ENCODE results near the gene ASIC3.

The ASIC3 gene

DNA sequence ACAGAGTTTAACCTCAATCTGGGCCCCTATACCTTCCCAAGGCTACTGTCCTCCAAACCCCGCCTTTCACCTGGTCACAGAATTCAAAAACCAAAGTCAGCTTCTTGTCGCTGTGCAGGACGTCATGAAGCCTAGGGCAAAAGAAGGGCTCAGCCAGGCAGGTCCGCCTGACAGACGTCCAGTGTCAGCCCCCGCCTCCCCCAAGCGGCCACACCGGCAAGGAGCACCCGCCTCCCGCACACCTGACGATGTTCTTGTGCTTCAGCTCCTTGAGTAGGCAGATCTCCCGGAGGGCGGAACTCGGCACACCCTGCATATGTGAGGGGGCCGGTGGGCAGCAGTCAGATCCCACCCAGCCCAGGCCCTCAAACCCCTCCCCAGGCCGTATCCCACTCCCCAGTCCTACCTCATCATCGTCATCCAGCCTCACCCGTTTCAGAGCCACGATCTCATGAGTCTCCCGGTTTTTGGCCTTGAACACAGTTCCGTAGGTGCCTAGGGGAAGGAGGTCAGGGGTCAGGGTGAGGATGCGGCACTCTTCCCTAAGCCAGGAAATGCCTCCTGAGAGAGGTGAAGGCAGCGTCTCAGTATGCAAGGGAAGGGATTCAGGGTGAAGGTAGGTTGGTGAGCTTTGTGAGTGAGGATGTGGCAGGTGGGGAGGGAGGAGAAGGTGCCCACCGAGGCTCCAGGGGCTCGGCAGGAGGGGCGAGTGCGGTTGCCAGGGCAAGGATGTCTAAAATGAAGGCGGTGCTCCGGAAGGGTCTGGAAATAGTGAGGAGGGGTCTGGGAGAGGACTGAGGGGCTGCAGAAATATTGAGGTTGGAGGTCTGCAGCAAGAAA lies 8.6 kb downstream of the ASIC3 start:
- DNase-seq (ENCODE audit: low read depth in 2 of 2), result no peak

DNA sequence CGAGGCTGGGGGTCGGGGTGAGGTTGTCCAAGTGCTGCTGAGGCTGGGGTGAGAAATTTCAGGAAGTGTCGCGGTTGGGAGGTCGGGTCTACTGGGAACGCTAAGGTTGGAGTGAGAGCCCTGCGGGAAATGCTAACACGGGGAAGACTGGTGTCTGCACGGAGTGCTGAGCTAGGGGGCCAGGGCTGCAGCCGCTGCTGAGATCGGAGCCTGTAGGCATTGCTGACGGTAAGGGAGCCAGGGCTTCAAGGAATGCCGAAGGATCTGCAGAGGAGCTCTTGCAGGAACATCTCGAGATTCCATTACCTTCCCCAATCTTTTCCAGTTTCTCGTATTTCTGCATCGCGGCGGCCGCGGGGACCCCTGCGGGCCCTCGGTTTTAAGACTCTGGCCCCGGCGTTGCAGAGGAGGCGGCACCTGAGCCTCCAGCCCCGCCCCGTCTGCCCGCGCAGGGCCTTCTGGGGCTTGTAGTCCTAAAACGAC lies 9.2 kb downstream of the ASIC3 start, which contains the start of gene CDK5:
Gene CDK5, minus strand, starts transcription at position 392 of the 483 bp plus-strand sequence. Its CDS starts 49 bp downstream, at position 343.
- no peak for DNase-seq (ENCODE audit: low read depth in 2 of 2)

GRCh38 chr7:151057989-151058780 lies 9.9 kb downstream of the ASIC3 start:
- peak; percentile 95 for DNase-seq (ENCODE audit: low read depth in 2 of 2)

DNA sequence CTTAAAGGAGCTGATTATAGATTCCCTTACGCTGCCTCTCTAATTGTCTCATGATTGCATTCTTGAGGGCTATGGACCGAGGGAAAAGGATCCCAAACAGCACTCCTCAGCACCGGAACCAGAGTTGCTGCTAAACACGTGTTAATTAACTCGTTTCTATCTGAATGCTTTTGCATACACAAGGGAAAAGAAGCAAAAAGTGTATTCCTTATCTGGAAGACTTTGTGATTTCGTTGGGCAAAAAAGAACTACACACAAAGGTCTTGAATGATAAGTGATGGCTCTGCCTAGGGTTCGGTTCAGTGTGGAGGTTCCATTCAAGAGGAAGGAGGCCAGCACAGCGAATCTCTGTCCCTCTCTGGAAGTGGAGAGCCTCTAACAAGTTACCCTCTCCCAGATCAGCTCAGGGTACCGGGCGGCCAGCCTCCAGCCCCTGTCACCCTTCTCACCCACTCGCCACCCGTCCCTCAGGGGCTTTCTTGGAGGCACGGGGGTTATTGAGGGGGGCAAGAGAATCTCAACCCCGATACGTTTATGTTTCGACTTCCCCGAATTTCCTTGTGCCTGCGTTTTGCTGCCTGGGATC lies 10.5 kb downstream of the ASIC3 start:
- DNase-seq (ENCODE audit: low read depth in 2 of 2), result no peak

DNA sequence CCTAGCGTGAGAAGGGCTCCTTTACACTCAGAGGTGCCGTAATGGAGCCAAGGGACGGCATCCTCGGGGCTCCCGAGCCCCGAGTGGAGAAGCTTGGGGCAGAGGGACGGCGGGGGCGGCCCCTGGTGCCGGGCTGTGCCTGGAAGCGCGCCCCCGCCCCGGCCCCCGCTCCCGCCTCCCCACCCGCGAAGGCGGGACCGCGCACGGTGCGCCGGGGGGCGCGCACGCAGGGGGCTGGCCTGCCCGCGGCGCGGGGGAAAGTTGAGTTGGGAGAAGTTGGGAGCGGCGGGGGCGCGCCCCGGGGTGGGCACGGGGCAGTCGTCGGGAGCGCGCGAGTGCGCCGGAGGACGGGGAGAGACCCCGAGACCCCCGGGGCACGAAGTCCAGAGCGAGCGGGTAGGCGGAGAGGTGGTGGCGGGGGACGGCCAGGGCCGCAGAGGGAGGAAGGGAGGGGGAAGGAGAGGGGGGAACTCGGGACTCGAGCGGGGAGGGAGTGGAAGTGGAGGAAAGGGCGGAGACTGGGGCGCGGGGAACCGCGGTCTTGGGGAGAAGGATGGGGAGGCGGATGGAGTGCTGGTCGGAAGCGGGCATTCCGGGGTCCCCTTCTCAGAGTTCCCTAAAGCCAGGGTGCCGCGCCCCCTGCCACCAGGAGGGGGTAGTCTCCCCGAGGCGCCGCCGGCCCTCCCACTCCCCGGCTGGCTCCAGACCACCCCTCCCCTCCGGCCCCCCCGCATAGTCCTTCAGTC lies 11.2 kb downstream of the ASIC3 start, which contains the start of gene SLC4A2:
Gene SLC4A2, plus strand, starts transcription at position 223 of the 746 bp plus-strand sequence. CDS start 2,399 bp downstream, outside the sequence.
- DNase-seq (ENCODE audit: low read depth in 2 of 2), result peak; percentile 57 to 67

- no peak for DNase-seq (ENCODE audit: low read depth in 2 of 2)
Observed at GRCh38 chr7:151060113-151060415, 11.7 kb downstream of the ASIC3 start.

- DNase-seq (ENCODE audit: low read depth in 2 of 2), result no peak
Observed at GRCh38 chr7:151060416-151061212, 12.3 kb downstream of the ASIC3 start.

DNA sequence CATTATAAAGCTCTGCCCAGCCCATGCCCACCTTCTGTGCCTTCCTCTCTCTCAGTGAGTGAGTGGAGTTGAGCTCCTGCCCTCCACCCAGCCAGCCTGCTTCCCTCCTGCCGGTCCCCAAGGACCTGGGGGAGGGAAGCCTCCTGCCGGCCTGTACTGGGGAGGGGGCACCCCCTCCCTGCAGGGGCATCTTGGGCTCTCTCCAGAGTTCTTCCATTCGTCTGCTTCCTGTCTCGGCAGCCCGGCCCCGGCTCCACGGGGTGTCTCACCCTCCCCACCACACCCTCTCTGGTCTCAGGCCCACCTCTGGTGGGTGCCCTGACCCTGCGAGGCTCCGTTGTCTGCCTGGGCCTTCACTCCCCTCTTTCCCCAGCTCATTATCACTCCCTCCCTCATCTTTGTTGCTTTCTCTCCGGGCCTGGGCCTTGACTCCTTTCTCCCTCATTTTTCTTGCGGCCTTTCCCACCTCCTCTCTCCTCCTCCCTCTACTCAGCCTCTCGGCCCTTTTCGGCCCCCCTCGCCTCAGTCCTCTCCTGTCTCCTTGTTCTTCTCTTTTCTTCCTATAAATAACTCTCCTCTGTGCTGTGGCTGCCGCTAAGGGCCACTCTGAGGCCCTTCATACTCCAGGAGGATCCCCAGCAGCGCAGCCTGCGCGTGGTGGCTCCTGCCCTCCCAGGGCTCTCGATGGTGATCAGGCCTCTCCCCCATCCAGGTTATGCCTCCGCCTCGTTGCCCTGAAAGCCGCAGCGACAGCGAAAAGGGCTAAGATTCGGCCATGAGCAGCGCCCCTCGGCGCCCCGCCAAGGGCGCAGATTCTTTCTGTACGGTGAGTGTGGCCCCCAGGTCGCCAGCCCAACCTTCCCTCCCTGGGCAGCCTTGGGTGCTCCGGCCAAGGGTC lies 13.1 kb downstream of the ASIC3 start:
- no peak for DNase-seq (ENCODE audit: low read depth in 2 of 2)

DNA sequence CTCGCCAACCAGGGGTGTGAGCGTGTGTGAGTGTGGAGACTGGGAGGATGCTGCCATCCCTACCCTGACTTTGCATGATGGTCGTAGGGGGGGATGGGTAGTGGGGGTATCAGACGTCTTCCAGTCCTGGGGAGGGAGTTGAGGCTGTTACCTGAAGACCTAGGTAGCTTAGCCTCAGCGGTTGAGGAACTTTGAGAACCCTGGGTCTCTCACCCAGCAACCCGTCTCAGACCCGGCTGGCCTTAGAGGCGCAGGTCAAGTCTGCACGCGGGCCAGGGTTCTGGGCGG lies 13.7 kb downstream of the ASIC3 start:
- no peak for DNase-seq (ENCODE audit: low read depth in 2 of 2)

DNA sequence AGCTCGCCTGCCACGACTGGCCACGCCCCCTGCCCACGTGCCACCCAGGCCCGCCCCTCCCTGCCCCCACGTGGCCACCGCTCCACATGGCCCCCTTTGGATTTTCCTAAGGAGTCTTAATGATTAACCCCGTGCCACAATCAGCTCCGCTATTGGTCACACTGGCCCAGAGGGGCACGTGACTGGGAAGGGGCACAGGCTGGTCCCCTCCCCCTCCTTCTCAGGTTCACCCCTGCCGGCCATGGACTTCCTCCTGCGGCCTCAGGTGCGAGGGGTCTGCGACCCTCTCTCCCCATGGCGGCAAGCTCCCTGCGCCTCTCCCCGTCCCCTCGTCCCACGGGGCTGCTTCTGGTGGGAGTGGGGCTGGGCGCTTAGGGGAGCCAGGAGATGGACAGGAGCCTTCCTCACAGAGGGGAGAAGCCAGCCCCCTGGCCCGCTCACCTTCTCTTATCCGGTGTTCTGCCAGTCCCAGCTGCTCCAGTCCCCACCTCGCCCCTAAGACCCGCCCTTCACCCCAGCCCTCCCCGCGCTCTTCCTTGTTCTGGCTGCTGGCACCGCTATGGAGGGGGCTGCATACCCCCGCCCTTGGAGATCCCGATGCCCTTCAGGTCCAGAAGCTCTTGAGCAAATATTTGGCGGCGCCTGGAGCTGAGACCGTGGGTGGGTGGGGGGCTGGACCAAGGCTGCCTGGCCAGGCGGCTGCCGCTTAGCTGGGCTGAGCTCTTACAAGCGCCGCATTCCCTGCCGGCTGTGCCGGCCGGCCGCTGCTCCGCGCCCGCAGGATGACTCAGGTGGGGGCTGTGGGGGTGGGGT lies 14.3 kb downstream of the ASIC3 start:
- DNase-seq (ENCODE audit: low read depth in 2 of 2), result no peak

DNA sequence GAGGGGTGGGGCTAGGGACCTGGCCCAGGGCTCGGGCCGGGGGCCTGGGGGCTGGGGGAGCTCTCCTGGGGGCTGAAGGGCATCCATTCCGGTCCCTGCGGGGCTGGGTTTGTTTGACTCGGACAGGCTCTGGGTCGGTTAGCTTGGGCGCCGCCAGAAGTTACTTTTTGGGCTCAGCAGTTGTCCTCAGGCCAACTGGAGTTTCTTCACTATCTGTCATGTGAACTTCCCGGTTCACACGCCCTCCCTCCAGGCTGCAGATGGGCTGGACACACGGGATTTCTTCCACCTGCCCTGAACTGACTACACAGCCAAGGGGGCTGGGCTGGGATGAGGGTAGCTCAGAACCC lies 14.9 kb downstream of the ASIC3 start:
- no peak for DNase-seq (ENCODE audit: low read depth in 2 of 2)

DNA sequence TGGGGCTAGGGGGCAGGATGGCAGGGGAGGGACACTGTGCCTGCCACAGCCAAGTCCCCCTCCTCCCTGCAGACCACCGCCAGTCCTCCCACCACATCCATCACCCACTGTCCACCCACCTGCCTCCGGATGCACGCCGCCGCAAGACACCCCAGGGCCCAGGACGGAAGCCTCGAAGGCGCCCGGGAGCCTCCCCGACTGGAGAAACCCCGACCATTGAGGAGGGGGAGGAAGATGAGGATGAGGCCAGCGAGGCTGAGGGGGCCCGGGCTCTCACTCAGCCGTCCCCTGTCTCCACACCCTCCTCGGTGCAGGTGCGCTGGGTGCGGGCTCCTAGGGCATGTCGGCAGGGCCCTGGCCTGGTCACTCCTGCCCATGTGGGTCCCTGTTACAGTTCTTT lies 16.1 kb downstream of the ASIC3 start:
- DNase-seq (ENCODE audit: low read depth in 2 of 2), result no peak

DNA sequence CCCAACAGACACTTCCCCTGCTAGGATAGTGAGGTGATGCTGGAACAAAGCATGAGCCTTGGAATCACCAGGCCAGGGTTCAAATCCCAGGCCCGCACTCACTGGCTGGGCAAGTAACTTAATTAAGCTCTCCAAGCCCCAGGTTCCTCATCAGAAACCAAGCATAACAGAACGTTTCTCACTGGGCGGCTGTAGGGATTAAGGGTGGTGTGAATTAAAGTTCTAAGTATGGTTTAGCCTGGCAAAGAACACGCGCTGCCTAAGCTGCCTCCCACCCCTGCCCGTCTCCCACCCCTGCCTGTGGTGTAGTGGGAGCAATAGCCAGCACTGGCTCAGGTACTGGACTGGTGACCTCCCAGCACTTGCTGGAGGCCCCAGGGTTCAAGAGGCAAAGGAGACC lies 16.7 kb downstream of the ASIC3 start:
- no peak for DNase-seq (ENCODE audit: low read depth in 2 of 2)

- DNase-seq (ENCODE audit: low read depth in 2 of 2), result no peak
Observed at GRCh38 chr7:151065516-151065915, 17.2 kb downstream of the ASIC3 start.

GRCh38 chr7:151066273-151066974 lies 18.1 kb downstream of the ASIC3 start:
- no peak for DNase-seq (ENCODE audit: low read depth in 2 of 2)

DNA sequence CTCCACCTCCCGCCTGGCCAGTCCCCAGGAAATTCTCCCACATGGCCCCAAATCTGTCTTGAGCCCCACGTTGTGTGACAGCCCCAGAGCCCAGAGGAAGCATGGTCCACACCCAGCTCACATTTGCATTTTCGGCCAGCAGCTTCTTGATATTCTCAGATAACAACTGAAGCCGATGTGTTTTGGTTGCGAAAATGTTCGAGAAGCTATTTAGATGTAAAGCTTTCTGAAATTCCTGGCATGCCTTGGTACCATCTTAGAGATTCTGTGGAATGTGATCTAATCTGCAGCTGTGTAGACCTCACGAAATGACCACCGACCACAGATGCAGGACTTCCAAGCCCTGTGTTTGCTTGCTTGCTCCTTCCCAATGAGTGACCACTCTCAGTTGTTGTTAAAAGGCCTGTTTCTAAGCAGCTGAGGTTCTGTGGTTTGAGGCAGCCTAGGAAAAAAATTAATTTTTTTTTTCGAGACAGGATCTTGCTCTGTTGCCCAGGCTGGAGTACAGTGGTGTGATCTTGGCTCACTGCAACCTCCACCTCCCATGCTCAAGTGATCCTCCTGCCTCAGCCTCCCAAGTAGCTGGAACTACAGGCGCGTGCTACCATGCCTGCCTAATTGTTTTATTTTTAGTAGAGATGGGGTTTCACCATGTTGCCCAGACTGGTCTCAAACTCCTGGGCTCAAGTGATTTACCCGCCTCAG lies 19.9 kb downstream of the ASIC3 start:
- no peak for DNase-seq (ENCODE audit: low read depth in 2 of 2)

DNA sequence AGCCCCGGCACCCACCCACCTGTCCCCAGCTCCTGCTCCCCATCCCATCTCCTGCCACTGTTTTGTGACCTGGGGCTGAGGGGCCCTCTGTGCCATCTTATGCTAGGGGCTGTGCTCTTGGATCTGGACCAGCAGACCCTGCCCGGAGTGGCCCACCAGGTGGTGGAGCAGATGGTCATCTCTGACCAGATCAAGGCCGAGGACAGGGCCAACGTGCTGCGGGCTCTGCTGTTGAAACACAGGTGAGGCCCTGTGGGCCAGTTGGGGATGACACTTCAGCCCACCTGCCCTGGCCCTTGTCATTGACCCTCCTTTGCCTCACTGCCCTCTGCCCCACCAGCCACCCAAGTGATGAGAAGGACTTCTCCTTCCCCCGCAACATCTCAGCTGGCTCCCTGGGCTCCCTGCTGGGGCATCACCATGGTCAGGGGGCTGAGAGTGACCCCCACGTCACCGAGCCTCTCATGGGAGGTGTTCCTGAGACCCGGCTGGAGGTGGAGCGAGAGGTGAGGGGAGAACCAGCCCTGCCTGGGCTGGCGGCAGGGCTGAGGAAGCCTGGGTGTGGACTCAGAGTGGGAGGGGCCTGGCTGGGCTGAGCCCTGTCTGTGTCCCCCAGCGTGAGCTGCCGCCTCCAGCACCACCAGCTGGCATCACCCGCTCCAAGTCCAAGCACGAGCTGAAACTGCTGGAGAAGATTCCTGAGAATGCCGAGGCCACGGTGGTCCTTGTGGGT lies 21.7 kb downstream of the ASIC3 start:
- DNase-seq (ENCODE audit: low read depth in 2 of 2), result no peak
